ENCODE results near the gene MGMT.

DNA sequence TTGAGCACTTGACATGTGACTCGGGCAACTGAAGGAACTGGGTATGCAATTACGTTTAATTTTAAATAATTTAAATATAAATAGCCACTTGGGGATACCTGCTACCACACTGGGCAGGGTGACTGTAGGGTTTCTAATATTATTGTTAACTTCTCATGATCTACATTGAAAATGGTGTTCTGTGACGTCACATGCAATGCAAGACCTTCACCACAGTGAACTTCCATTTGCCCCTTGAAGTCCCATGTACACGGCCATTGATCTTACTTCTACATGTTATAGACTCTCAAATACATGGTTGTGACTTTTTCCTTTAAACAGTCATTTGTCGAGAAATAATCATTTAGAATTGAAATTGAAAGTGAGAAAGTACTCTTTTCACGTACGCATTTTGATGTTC, 154.0 kb downstream of the MGMT start:
- no peak for TF ChIP-seq POLR2A (IDR thresholded peaks at IDR 0.05; ENCODE audit: borderline replicate concordance, extremely low read depth, insufficient read depth, insufficient read length)
- TF ChIP-seq, protein P1, sequence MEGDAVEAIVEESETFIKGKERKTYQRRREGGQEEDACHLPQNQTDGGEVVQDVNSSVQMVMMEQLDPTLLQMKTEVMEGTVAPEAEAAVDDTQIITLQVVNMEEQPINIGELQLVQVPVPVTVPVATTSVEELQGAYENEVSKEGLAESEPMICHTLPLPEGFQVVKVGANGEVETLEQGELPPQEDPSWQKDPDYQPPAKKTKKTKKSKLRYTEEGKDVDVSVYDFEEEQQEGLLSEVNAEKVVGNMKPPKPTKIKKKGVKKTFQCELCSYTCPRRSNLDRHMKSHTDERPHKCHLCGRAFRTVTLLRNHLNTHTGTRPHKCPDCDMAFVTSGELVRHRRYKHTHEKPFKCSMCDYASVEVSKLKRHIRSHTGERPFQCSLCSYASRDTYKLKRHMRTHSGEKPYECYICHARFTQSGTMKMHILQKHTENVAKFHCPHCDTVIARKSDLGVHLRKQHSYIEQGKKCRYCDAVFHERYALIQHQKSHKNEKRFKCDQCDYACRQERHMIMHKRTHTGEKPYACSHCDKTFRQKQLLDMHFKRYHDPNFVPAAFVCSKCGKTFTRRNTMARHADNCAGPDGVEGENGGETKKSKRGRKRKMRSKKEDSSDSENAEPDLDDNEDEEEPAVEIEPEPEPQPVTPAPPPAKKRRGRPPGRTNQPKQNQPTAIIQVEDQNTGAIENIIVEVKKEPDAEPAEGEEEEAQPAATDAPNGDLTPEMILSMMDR (IDR thresholded peaks at IDR 0.05 in 2 of 3, conservative IDR thresholded peaks at IDR 0.05 in 1 of 3; ENCODE audit: borderline replicate concordance in 1 of 3, insufficient read depth in 1 of 3, low read depth in 2 of 3, low read length in 2 of 3), result no peak
- no peak for TF ChIP-seq CEBPB (IDR thresholded peaks at IDR 0.05; ENCODE audit: low read depth)
- TF ChIP-seq EZH2 (IDR thresholded peaks at IDR 0.05), result no peak
- TF ChIP-seq SIN3A (IDR thresholded peaks at IDR 0.05; ENCODE audit: low read depth), result no peak
- TF ChIP-seq RAD21 (IDR thresholded peaks at IDR 0.05; ENCODE audit: low read depth), result no peak
- no peak for TF ChIP-seq EZH2phosphoT487 (IDR thresholded peaks at IDR 0.05; ENCODE audit: borderline replicate concordance)
